SK-N-SH (cell line): ENCODE results near the gene BFSP2. TPM values are rescaled to one million over a fixed set of nuclear protein-coding genes. Genes with fewer than 3 reads are reported as not detected.

Experiments
- CTCF ChIA-PET: fragments of 300-600, 350-600 bp; formaldehyde crosslinking; extraction: SDS; loops from one replicate; lab custom pipeline; 2021; lab: Yijun Ruan, JAX
- POLR2A ChIA-PET: fragments of 350-600 bp; sonication (Branson Sonifier 250); formaldehyde crosslinking; extraction: SDS; loops from one replicate; lab custom pipeline; 2020; ENCODE audit warnings: antibody characterized with exemption, inconsistent platforms; lab: Yijun Ruan, JAX
- DNase-seq: peaks from one replicate; pipeline ENCODE4 v3.0.0; 2012
- H2AFZ ChIP-seq: fragments of 200-600 bp; sonication (generic); 2 replicates; pipeline ENCODE4 v1.8.1; 2016; ENCODE audit warnings: antibody characterized with exemption, mild to moderate bottlenecking, low read depth
- H3F3A ChIP-seq: fragments of 200-600 bp; sonication (generic); replicated peaks from 2 replicates; pipeline ENCODE3; 2016; ENCODE audit warnings: antibody characterized with exemption, mild to moderate bottlenecking; ENCODE audit not compliant: insufficient read depth
- H3K27ac ChIP-seq, 2 experiments: fragments of 200-500 bp in 1 of 2; fragments of 200-600 bp in 1 of 2; sonication (Bioruptor generic) in 1 of 2; sonication (generic), shearing (Covaris generic) in 1 of 2; 2 replicates each; pipeline versions ENCODE4 v1.5.1 to v1.6.1; 2014 to 2016; ENCODE audit warnings: low read depth in 2 of 2, inconsistent platforms in 1 of 2, low read length in 1 of 2, mild to moderate bottlenecking in 1 of 2, mixed read lengths in 1 of 2
- H3K27me3 ChIP-seq: fragments of 200-600 bp; sonication (generic), shearing (Covaris generic); 2 replicates; pipeline ENCODE4 v1.6.1; 2016; ENCODE audit warnings: mixed run types; ENCODE audit not compliant: insufficient read depth
- H3K36me3 ChIP-seq, 2 experiments: fragments of 200-500 bp in 1 of 2; fragments of 200-600 bp in 1 of 2; sonication (Bioruptor generic) in 1 of 2; sonication (generic) in 1 of 2; replicated peaks in 1 of 2; 2 replicates each; pipeline versions ENCODE3 to v1.5.1; 2014 to 2016; ENCODE audit warnings: low read length in 1 of 2, mild to moderate bottlenecking in 1 of 2; ENCODE audit not compliant: insufficient read depth in 2 of 2, control insufficient read depth in 1 of 2
- H3K4me1 ChIP-seq, 2 experiments: fragments of 200-500 bp in 1 of 2; fragments of 200-600 bp in 1 of 2; sonication (Bioruptor generic) in 1 of 2; sonication (generic), shearing (Covaris generic) in 1 of 2; 2 replicates each; pipeline versions ENCODE4 v1.5.1 to v1.6.1; 2014 to 2016; ENCODE audit warnings: low read depth in 1 of 2, low read length in 1 of 2, mixed run types in 1 of 2; ENCODE audit not compliant: insufficient read depth in 2 of 2, control insufficient read depth in 1 of 2
- H3K4me2 ChIP-seq: fragments of 200-600 bp; sonication (generic), shearing (Covaris generic); 2 replicates; pipeline ENCODE4 v1.6.1; 2017; ENCODE audit warnings: mixed run types
- H3K4me3 ChIP-seq, 2 experiments: fragments of 200-500 bp in 1 of 2; fragments of 200-600 bp in 1 of 2; sonication (Bioruptor generic) in 1 of 2; sonication (generic), shearing (Covaris generic) in 1 of 2; 2 replicates each; pipeline versions ENCODE4 v1.5.1 to v1.8.1; 2014 to 2016; ENCODE audit warnings: low read depth in 2 of 2, inconsistent platforms in 1 of 2, low read length in 1 of 2, mild to moderate bottlenecking in 1 of 2, mixed read lengths in 1 of 2, moderate library complexity in 1 of 2
- H3K79me2 ChIP-seq: fragments of 200-600 bp; sonication (generic); 2 replicates; pipeline ENCODE4 v1.8.1; 2017; ENCODE audit warnings: mild to moderate bottlenecking; ENCODE audit not compliant: insufficient read depth
- H3K9ac ChIP-seq: fragments of 200-600 bp; sonication (generic); 2 replicates; pipeline ENCODE4 v1.6.1; 2017; ENCODE audit warnings: mixed run types
- H3K9me2 ChIP-seq: fragments of 200-600 bp; sonication (generic); 2 replicates; pipeline ENCODE4 v1.6.1; 2017; ENCODE audit warnings: mixed run types
- H3K9me3 ChIP-seq: fragments of 200-600 bp; sonication (generic); 2 replicates; pipeline ENCODE4 v1.6.1; 2017; ENCODE audit warnings: mixed run types, mild to moderate bottlenecking, moderate library complexity
- H4K20me1 ChIP-seq: fragments of 200-600 bp; sonication (generic); 2 replicates; pipeline ENCODE4 v1.6.1; 2017; ENCODE audit warnings: mild to moderate bottlenecking, mixed run types; ENCODE audit not compliant: insufficient read depth
- CHD2 ChIP-seq: fragments of 150-350 bp; IDR thresholded peaks from 2 replicates; pipeline ENCODE4 v1.6.1; 2018; ENCODE audit warnings: low read length; ENCODE audit not compliant: partially characterized antibody
- EZH2phosphoT487 ChIP-seq: fragments of 200-600 bp; sonication (generic); IDR thresholded peaks from 2 replicates; pipeline ENCODE4 v1.6.1; 2017; ENCODE audit warnings: low read depth, mixed run types, mild to moderate bottlenecking, antibody characterized with exemption, moderate library complexity, borderline replicate concordance
- FOSL2 ChIP-seq: IDR thresholded peaks from 2 replicates; pipeline ENCODE4 v1.4.0; 2012; ENCODE audit warnings: low read depth, mild to moderate bottlenecking, moderate library complexity, borderline replicate concordance
- JUND ChIP-seq: IDR thresholded peaks from 2 replicates; pipeline ENCODE4 v1.4.0; 2012
- MAX ChIP-seq: IDR thresholded peaks from 2 replicates; pipeline ENCODE4 v1.4.0; 2012; ENCODE audit warnings: low read depth
- MXI1 ChIP-seq: IDR thresholded peaks from 2 replicates; pipeline ENCODE4 v1.6.1; 2012; ENCODE audit warnings: mild to moderate bottlenecking, low read depth, low read length, improper control_type of control experiment
- NFIC ChIP-seq: IDR thresholded peaks from 2 replicates; pipeline ENCODE4 v1.4.0; 2012; ENCODE audit warnings: borderline replicate concordance
- PBX3 ChIP-seq: IDR thresholded peaks from 2 replicates; pipeline ENCODE4; 2012
- RAD21 ChIP-seq: IDR thresholded peaks from 2 replicates; pipeline ENCODE4 v1.6.1; 2012; ENCODE audit warnings: mild to moderate bottlenecking, low read length
- RCOR1 ChIP-seq: fragments of 150-350 bp; IDR thresholded peaks from 2 replicates; pipeline ENCODE4 v1.6.1; 2017; ENCODE audit warnings: antibody characterized with exemption, low read length
- ZBTB33 ChIP-seq: IDR thresholded peaks from 2 replicates; pipeline ENCODE4 v1.4.0; 2012; ENCODE audit warnings: low read depth, borderline replicate concordance
- WGBS: methylation state at CpG from one replicate; pipeline ENCODE4 v1.1.6; 2017; ENCODE audit warnings: low lambda C conversion rate; 5-methylcytosine and 5-hydroxymethylcytosine counted together
- polyA plus RNA-seq, 3 experiments: library from polyadenylated mRNA; depleted of rRNA; stranded (reverse); fragments of >200 nt; gene quantifications; 2 replicates each; pipeline ENCODE4 v1.2.3, GENCODE V29; 2012
- TF ChIP-seq, protein P1 (sequence below): fragments of 150-350 bp; IDR thresholded peaks from 2 replicates; pipeline ENCODE4 v1.6.1; 2017; ENCODE audit warnings: antibody characterized with exemption, low read length, low read depth, borderline replicate concordance

Gene BFSP2
- polyA plus RNA-seq, 1 of the 3 experiments (the other 2 are of a cell fraction): not detected

- TF ChIP-seq FOSL2 (no peak), MXI1 (peak; percentile 81), CHD2 (peak; percentile 69), ZBTB33 (no peak), NFIC (peak; percentile 54; the same call in 1 of the 2 replicates), JUND (no peak), RCOR1 (peak; percentile 42; the same call in 1 of the 2 replicates)
- TF ChIP-seq, protein P1, sequence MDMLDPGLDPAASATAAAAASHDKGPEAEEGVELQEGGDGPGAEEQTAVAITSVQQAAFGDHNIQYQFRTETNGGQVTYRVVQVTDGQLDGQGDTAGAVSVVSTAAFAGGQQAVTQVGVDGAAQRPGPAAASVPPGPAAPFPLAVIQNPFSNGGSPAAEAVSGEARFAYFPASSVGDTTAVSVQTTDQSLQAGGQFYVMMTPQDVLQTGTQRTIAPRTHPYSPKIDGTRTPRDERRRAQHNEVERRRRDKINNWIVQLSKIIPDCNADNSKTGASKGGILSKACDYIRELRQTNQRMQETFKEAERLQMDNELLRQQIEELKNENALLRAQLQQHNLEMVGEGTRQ: no peak
- TF ChIP-seq, all 33 proteins: peak for 9
Measured at GRCh38 chr3:133384331-133385027, 15.4 kb upstream of the BFSP2 start (continued).

- H3F3A ChIP-seq: no peaks in the 10 kb centered on the region
- peaks cover 0 to 2% of the 10 kb centered on the region in 2 experiments for H3K36me3 ChIP-seq
- H3K79me2 ChIP-seq: no peaks in the 10 kb centered on the region
- H3K9me3 ChIP-seq: no peaks in the 10 kb centered on the region
- ChIA-PET CTCF (interaction anchor here (0.6 to 13.1 kb wide), 6 partner anchors 22 to 659 kb away, joined by 3 to 178 read pairs (median 36); partner anchors contain the start of gene TMEM108), POLR2A (no interaction called here)
- H3K4me3 ChIP-seq: no peak overlapping the region
- H3K4me2 ChIP-seq: no peak overlapping the region
- H2AFZ ChIP-seq: no peak overlapping the region
- no peak for DNase-seq
- TF ChIP-seq PBX3 (no peak), RAD21 (0 out of 2 replicates have a peak, but pooled peaks have one; percentile 20)
- H4K20me1 ChIP-seq: no peaks in the 10 kb centered on the region
- H3K27me3 ChIP-seq: no peaks in the 10 kb centered on the region
- peaks cover 0 to 42% of the 10 kb centered on the region in 2 experiments; a peak in 2 of 4 replicates for H3K4me1 ChIP-seq
- H3K9ac ChIP-seq: no peak overlapping the region
- H3K9me2 ChIP-seq: no peaks in the 10 kb centered on the region
- H3K27ac ChIP-seq: no peak overlapping the region; a peak in 1 of 4 replicates
Measured at GRCh38 chr3:133386876-133387275, 13.0 kb upstream of the BFSP2 start.

GRCh38 chr3:133387341-133387740 is 12.5 kb upstream of the BFSP2 start:
- Histone ChIP-seq H3K9ac (no peak overlapping the region), H3K9me2 (no peaks in the 10 kb centered on the region), H3K79me2 (no peaks in the 10 kb centered on the region), H3F3A (no peaks in the 10 kb centered on the region), H3K27me3 (no peaks in the 10 kb centered on the region), H3K4me1 (peaks cover 0 to 39% of the 10 kb centered on the region in 2 experiments; a peak in 2 of 4 replicates), H3K36me3 (peaks cover 0 to 2% of the 10 kb centered on the region in 2 experiments), H3K9me3 (no peaks in the 10 kb centered on the region), H3K4me3 (no peak overlapping the region), H3K4me2 (no peak overlapping the region), H4K20me1 (no peaks in the 10 kb centered on the region), H3K27ac (no peak overlapping the region), H2AFZ (no peak overlapping the region)
- TF ChIP-seq CHD2 (no peak), MAX (no peak), EZH2phosphoT487 (no peak)
- TF ChIP-seq, protein P1: no peak
- CTCF ChIA-PET: interaction anchor here (0.6 to 13.1 kb wide), 10 partner anchors 11 to 660 kb away, joined by 3 to 178 read pairs (median 20); partner anchors contain the start of gene TMEM108
- DNase-seq: no peak
- POLR2A ChIA-PET: no interaction called here
- WGBS: 86% methylated on average over 4 of the region's 4 CpGs
